ENCODE data around the gene CYP4A11.
"Not testable (repeated sequence)": the region's sequence is repeated elsewhere in the genome, so short reads cannot be mapped to it uniquely, and the experiment has no call there.

The CYP4A11 gene

GRCh38 chr1:46941135-46941694, at the start of gene CYP4A11:
TSS of gene CYP4A11 (minus strand) at chr1:46941476. CDS start at chr1:46941433, 43 bp downstream.
- no peak for TF ChIP-seq CTCF (conservative IDR thresholded peaks at IDR 0.05)
- H3K27ac ChIP-seq, result no peak within 1 kb of the TSS

- H3K27ac ChIP-seq, result not testable (repeated sequence)
Observed at GRCh38 chr1:46990541-46990940, 49.3 kb upstream of the CYP4A11 start.

- H3K27ac ChIP-seq, result no peak overlapping the region
- no peak for TF ChIP-seq CTCF (conservative IDR thresholded peaks at IDR 0.05)
Observed at GRCh38 chr1:46983830-46984586, 42.7 kb upstream of the CYP4A11 start.

- TF ChIP-seq CTCF (conservative IDR thresholded peaks at IDR 0.05), result no peak
- H3K27ac ChIP-seq, result no peak overlapping the region
Observed at GRCh38 chr1:46983166-46983829, 42.0 kb upstream of the CYP4A11 start.

- H3K27ac ChIP-seq, result no peak overlapping the region
- TF ChIP-seq CTCF (conservative IDR thresholded peaks at IDR 0.05), result peak; percentile 49
Observed at GRCh38 chr1:46969014-46969619, 27.8 kb upstream of the CYP4A11 start.

- H3K27ac ChIP-seq, result not testable (repeated sequence)
Observed at GRCh38 chr1:46962272-46962671, 21.0 kb upstream of the CYP4A11 start.

GRCh38 chr1:46961066-46961758, 19.9 kb upstream of the CYP4A11 start:
- TF ChIP-seq CTCF (conservative IDR thresholded peaks at IDR 0.05), result no peak
- H3K27ac ChIP-seq, result no peak overlapping the region

- TF ChIP-seq CTCF (conservative IDR thresholded peaks at IDR 0.05), result no peak
- no peak overlapping the region for H3K27ac ChIP-seq
Observed at GRCh38 chr1:46960250-46960649, 19.0 kb upstream of the CYP4A11 start.

- H3K27ac ChIP-seq, result not testable (repeated sequence)
Observed at GRCh38 chr1:46955116-46955515, 13.8 kb upstream of the CYP4A11 start.

GRCh38 chr1:46953847-46954246, 12.6 kb upstream of the CYP4A11 start:
- H3K27ac ChIP-seq, result not testable (repeated sequence)

- H3K27ac ChIP-seq, result not testable (repeated sequence)
Observed at GRCh38 chr1:46949417-46949666, 8.1 kb upstream of the CYP4A11 start.
